ENCODE data around the gene ALLC. TPM values are rescaled to one million over a fixed set of nuclear protein-coding genes. Genes with fewer than 3 reads are reported as not detected.

Gene ALLC
- polyA plus RNA-seq, 2 of the 4 experiments (the other 2 are of a cell fraction), result not detected

- Histone ChIP-seq H3K9me3 (no peaks in the 10 kb centered on the region), H3K4me1 (no peaks in the 10 kb centered on the region), H3K4me3 (no peak overlapping the region), H3K27ac (no peak overlapping the region), H3K4me2 (no peak overlapping the region)
- ATAC-seq (no peak), DNase-seq (ENCODE audit: low read depth in 1 of 2, low spot score in 1 of 2) (no peak), FAIRE-seq (no peak)
- CTCF ChIA-PET, result interaction anchor here (4.3 kb wide), 1 partner anchor 17 kb away, joined by 12 read pairs; no protein-coding TSS in a partner anchor
- WGBS (ENCODE audit: missing lambda C conversion rate), result 44% methylated on average over 4 of the region's 4 CpGs
- POLR2A ChIA-PET, result no interaction called here
- TF ChIP-seq POLR2AphosphoS2 (conservative IDR thresholded peaks at IDR 0.05; ENCODE audit: low read length) (no peak), RNF2 (IDR thresholded peaks at IDR 0.05; ENCODE audit: borderline replicate concordance, low read depth) (no peak), EHMT2 (IDR thresholded peaks at IDR 0.05; ENCODE audit: low read depth) (no peak), MYC (IDR thresholded peaks at IDR 0.05; ENCODE audit: borderline replicate concordance, low read length) (no peak), PBX3 (IDR thresholded peaks at IDR 0.05) (no peak), HOXB13 (CRISPR knock-in tag; IDR thresholded peaks at IDR 0.05; ENCODE audit: low read depth) (no peak), JUN (IDR thresholded peaks at IDR 0.05) (no peak), MAFK (IDR thresholded peaks at IDR 0.05; ENCODE audit: partially characterized antibody) (no peak), ATOH8 (CRISPR knock-in tag; IDR thresholded peaks at IDR 0.05; ENCODE audit: low read depth) (no peak), CBX8 (IDR thresholded peaks at IDR 0.05) (no peak), EP300 (IDR thresholded peaks at IDR 0.05) (no peak), HDAC2 (IDR thresholded peaks at IDR 0.05) (no peak), JUNB (IDR thresholded peaks at IDR 0.05) (no peak), CTCF (IDR thresholded peaks at IDR 0.05) (no peak), CBX2 (IDR thresholded peaks at IDR 0.05; ENCODE audit: borderline replicate concordance, low read depth) (no peak), GATA3 (IDR thresholded peaks at IDR 0.05; ENCODE audit: borderline replicate concordance) (no peak), KDM1A (IDR thresholded peaks at IDR 0.05; ENCODE audit: low read depth) (no peak), HMGXB4 (CRISPR knock-in tag; IDR thresholded peaks at IDR 0.05; ENCODE audit: borderline replicate concordance) (no peak), HOXB5 (CRISPR knock-in tag; IDR thresholded peaks at IDR 0.05) (no peak)
These were observed 17.7 kb downstream of the ALLC start for GRCh38 chr2:3675687-3676086.

- H3K4me3 ChIP-seq, result no peak overlapping the region
- TF ChIP-seq KDM5A (IDR thresholded peaks at IDR 0.05) (no peak), HOXB13 (CRISPR knock-in tag; IDR thresholded peaks at IDR 0.05; ENCODE audit: low read depth) (no peak), TFCP2L1 (CRISPR knock-in tag; IDR thresholded peaks at IDR 0.05) (no peak), RARB (CRISPR knock-in tag; IDR thresholded peaks at IDR 0.05) (no peak), CBX2 (IDR thresholded peaks at IDR 0.05; ENCODE audit: borderline replicate concordance, low read depth) (no peak), FOXS1 (CRISPR knock-in tag; IDR thresholded peaks at IDR 0.05) (no peak), CBX8 (IDR thresholded peaks at IDR 0.05) (no peak), MAX (IDR thresholded peaks at IDR 0.05) (no peak), EHF (CRISPR knock-in tag; IDR thresholded peaks at IDR 0.05) (no peak)
- no peaks in the 10 kb centered on the region for H3K4me1 ChIP-seq
- 21% methylated on average over 9 of the region's 9 CpGs for WGBS (ENCODE audit: missing lambda C conversion rate)
- H3K9me3 ChIP-seq, result no peaks in the 10 kb centered on the region
- no peak for FAIRE-seq
- ChIA-PET CTCF (interaction anchor here (4.3 kb wide), 1 partner anchor 15 kb away, joined by 12 read pairs; no protein-coding TSS in a partner anchor), POLR2A (no interaction called here)
- ATAC-seq, result no peak
- DNase-seq (ENCODE audit: low read depth in 1 of 2, low spot score in 1 of 2), result no peak
- H3K27ac ChIP-seq, result no peak overlapping the region
- H3K4me2 ChIP-seq, result no peak overlapping the region
These were observed 19.4 kb downstream of the ALLC start for GRCh38 chr2:3677436-3677835.

Data from A549 (cell line).